Measurements from ENCODE around the gene SULT1E1.

GRCh38 chr4:69849297-69849696, 10.6 kb downstream of the SULT1E1 start:
- TF ChIP-seq CTCF (IDR thresholded peaks at IDR 0.05): no peak
- no peak for TF ChIP-seq POLR2A (IDR thresholded peaks at IDR 0.05)

All from vagina (tissue), 2 donors.